Astrocyte of the hippocampus (primary cell): Measurements from ENCODE around the gene FBXW5.

ENCODE experiments used
- DNase-seq: peaks from one replicate; pipeline ENCODE4 v3.0.0; 2011; ENCODE audit warnings: low read depth, low spot score

FBXW5 gene

GRCh38 chr9:136962163-136962562, 17.6 kb upstream of the FBXW5 start:
- DNase-seq = no peak

DNA sequence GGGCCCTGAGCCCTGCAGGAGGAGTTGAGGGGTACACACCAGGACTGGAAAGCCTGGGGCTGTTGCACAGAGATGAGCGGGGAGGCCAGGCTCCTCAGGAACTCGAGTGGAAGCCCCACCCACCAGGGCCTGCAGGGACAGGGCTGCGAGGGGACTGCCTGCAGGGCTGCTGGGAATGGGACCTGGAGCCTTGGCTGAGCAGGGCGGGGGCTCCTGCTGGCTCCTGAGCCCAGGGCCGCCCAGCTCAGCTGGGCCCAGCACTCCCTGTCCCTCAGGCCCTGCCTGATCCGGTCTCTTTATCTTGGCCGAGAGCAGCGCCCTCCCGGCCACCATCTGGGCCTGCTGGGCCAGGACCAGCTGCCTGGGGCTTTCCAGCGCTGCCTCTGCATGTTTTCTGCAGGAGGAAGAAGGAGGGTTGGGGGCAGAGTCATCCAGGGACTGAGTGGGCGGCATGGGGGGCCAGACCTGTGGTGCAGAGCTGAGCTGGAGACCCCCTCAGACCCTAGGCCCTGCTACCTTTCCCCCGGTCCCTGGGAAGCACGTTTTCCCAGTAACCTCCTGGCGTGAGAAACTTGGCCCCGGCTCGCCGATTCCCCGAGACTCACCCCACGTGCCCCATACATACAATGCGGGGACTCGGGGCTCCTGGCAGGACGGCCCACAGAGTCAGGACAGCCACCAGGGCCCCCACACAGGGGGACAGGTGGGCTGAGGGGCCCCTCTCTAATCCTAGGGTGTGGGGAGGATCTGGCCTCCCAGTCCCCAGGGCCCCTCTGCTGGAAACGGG, 16.9 kb upstream of the FBXW5 start:
- DNase-seq = no peak

GRCh38 chr9:136960938-136961275, 16.4 kb upstream of the FBXW5 start:
- no peak for DNase-seq

- DNase-seq = peak; percentile 56
Measured at GRCh38 chr9:136960212-136960937, 15.8 kb upstream of the FBXW5 start.

GRCh38 chr9:136958898-136959850, 14.6 kb upstream of the FBXW5 start:
- DNase-seq = no peak

GRCh38 chr9:136958473-136958872, 13.9 kb upstream of the FBXW5 start:
- no peak for DNase-seq

GRCh38 chr9:136957901-136958300, 13.4 kb upstream of the FBXW5 start:
- no peak for DNase-seq

DNA sequence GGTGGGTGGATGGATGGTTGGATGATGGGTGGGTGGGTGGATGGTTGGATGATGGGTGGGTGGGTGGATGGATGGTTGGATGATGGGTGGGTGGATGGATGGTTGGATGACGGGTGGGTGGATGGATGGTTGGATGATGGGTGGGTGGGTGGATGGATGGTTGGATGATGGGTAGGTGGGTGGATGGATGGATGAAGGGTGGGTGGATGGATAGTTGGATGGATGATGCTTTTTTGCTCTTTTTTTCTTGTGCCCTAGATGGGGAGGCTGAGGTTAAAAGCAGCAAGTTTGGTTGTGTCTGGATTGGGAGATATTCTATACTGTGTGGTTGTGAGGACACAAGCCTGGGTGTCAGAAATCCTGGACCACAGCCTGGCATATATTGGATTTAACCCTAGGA, 12.9 kb upstream of the FBXW5 start:
- DNase-seq = no peak

DNA sequence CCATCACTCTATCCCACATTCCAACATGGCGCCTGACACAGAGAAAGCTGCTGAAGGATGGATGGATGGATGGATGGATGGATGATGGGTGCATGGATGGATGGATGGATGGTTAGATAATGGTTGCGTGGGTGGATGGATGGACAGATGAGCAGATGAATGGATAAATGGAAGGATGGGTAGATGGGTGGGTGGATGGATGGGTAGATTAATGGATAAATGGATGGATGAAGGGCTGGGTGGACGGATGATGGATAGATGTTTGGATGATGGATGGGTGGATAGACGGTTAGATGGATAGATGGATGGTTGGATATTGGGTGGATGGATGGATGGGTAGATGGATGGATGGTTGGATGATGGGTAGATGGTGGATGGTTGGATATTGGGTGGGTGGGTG, 12.1 kb upstream of the FBXW5 start:
- no peak for DNase-seq

DNA sequence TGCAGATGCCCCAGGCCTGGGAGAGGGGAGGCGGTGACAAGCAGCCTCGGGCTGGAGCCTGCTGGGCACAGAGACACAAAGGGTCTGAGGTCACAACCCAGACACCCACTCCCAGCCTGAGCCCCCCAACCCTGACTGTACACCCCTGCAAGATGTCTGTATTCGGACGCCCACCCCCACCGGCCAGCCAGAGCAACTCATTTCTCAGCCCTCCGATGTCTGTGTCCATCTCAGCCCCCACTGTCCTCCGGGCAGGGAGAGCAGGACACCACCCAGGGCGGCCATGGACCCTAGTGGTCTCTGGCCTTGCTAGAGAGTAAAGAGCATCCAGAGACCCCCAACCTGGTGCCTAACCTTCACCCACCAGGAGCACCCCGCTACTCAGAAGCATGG, 11.4 kb upstream of the FBXW5 start:
- DNase-seq = no peak

DNA sequence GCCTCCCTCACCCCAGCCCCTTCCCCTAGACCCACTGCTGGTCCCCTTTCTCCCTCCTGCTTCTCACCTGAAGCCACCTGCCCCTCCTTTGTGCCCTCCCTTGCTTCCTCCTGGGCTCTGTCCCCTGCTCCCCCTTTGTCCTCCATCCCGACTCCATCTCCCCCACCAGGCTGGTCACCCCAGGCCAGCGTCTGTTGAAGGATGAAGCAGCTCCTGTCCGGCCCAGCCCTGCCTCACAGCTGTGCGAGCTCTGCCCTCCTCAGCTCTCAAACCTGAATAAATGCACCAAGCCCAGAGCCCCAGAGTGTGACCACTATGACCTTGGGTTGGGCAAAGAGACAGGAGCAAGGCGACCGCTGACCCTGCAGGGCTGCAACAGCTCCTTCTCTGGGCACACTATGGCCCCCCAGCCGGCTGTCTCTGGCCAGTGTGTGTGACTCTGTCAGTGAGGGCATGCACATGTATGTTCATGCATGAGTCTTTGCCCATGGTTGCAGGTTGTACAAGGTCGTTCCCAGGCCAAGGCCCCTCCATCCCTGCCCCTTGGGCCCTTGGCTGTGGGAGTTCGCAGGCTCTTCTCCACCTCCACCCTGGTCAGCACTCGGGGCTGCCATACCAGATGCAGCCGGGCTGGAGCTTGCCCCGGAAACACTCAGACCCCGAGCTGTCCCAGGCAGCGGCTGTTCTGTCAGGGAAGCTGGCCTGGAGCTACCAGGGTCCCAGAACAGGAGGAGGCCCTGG, 10.8 kb upstream of the FBXW5 start:
- no peak for DNase-seq

DNA sequence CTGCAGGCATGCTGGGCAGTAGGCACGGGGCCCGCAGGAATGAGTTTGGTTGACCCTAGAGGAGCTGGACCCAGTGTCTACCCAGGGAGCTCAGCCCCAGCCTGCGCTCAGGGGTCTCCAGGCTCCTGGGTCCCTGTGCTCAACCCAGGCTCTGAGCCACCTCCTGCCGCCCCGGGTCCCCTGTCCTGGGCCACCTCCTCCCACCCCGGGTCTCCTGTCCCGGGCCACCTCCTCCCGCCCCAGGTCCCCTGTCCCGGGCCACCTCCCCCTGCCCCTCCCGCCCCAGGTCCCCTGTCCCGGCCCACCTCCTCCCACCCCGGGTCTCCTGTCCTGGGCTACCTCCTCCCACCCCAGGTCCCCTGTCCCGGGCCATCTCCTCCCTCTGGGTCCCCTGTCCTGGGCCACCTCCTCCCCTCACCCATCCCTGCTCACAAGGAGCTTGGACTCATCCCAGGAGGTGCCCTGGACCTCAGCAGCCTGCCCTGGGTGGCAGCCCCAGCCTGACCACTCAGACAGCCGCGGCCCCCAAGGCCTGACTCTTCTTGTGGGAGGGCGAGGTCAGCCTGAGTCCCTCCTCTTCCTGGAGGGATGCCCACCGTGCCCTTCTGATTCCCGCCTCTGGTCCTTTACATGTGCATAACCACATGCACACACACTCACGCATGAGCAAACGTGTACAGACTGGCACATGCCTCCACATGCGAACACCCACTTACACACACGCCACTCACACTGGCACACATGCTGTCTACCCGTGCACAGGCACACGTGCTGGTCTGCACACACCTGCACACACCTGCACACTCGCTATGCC, 9.9 kb upstream of the FBXW5 start:
- DNase-seq = no peak

GRCh38 chr9:136953771-136954269, 9.3 kb upstream of the FBXW5 start:
- DNase-seq = no peak

- DNase-seq = no peak
Measured at GRCh38 chr9:136952876-136953770, 8.6 kb upstream of the FBXW5 start.

GRCh38 chr9:136952321-136952850, 7.8 kb upstream of the FBXW5 start:
- no peak for DNase-seq

GRCh38 chr9:136951541-136952320, 7.2 kb upstream of the FBXW5 start, which contains the start of gene LCN12:
Gene LCN12, plus strand, starts transcription at chr9:136952273. Its CDS starts 55 bp downstream, at chr9:136952328.
- no peak for DNase-seq

- DNase-seq = peak; percentile 29
Measured at GRCh38 chr9:136950656-136951276, 6.2 kb upstream of the FBXW5 start.
